HCT116 (cell line): ENCODE measurements around the gene GPR146. TPM values are rescaled to one million over a fixed set of nuclear protein-coding genes. Genes with fewer than 3 reads are reported as not detected.

ENCODE experiments used
- ATAC-seq: fragments of 200-7000 bp; cut with Tn5 transposase; 2 replicates; pipeline ENCODE4 v1.9.1; 2020; ENCODE audit warnings: mild to moderate bottlenecking, moderate library complexity
- BruUV-seq: library from RNA; stranded (reverse); fragments of 400-500 nt; replicated peaks from 2 replicates; lab custom pipeline; 2021; lab: Mats Ljungman, UMichigan
- CTCF ChIA-PET: fragments of 300-600 bp; sonication (Branson Sonifier 250); formaldehyde crosslinking; loops from one replicate; lab custom pipeline; 2021; ENCODE audit warnings: antibody characterized with exemption; lab: Charles Lee
- POLR2A ChIA-PET: fragments of 300-600, 350-600 bp; sonication (Branson Sonifier 250); formaldehyde crosslinking; loops from one replicate; lab custom pipeline; 2021; ENCODE audit warnings: antibody characterized with exemption; lab: Charles Lee
- RAD21 ChIA-PET, 2 experiments: fragments of 300-600 bp; sonication (Branson Sonifier 250); formaldehyde crosslinking; loops; one replicate each; lab custom pipeline; 2023; ENCODE audit warnings: low total read pairs in 2 of 2; ENCODE audit not compliant: uncharacterized antibody in 2 of 2, unreplicated experiment in 2 of 2, low non-redundant PET in 1 of 2; lab: Charles Lee
- DNase-seq: peaks from one replicate; pipeline ENCODE4 v3.0.0-alpha.2; 2010; ENCODE audit warnings: low read depth, low spot score
- H2AFZ ChIP-seq: fragments of 200-600 bp; shearing (Covaris generic), sonication (generic); 2 replicates; pipeline ENCODE4 v1.6.1; 2017; ENCODE audit warnings: low read depth, mixed run types, mixed read lengths, antibody characterized with exemption, low read length; ENCODE audit not compliant: poor library complexity, severe bottlenecking
- H3K27ac ChIP-seq: 2 replicates; pipeline ENCODE4 v1.5.1; 2012; ENCODE audit warnings: low read depth, low read length
- H3K27me3 ChIP-seq: fragments of 200-600 bp; sonication (generic); 2 replicates; pipeline ENCODE4 v1.6.1; 2016; ENCODE audit warnings: mixed run types, low read length, mixed read lengths; ENCODE audit not compliant: insufficient read depth
- H3K36me3 ChIP-seq, 2 experiments: fragments of 200-500 bp in 1 of 2; fragments of 200-600 bp in 1 of 2; sonication (Bioruptor generic) in 1 of 2; sonication (generic) in 1 of 2; 2 replicates each; pipeline versions ENCODE4 v1.5.1 to v1.6.1; 2014 to 2016; ENCODE audit warnings: low read length in 2 of 2, inconsistent platforms in 1 of 2, mixed read lengths in 1 of 2, mixed run types in 1 of 2; ENCODE audit not compliant: insufficient read depth in 2 of 2, control insufficient read depth in 1 of 2
- H3K4me1 ChIP-seq, 2 experiments: fragments of 200-600 bp in 1 of 2; sonication (generic) in 1 of 2; 2 replicates each; pipeline versions ENCODE4 v1.5.1 to v1.6.1; 2012 to 2017; ENCODE audit warnings: low read length in 2 of 2, inconsistent platforms in 1 of 2, mild to moderate bottlenecking in 1 of 2, mixed read lengths in 1 of 2, mixed run types in 1 of 2, moderate library complexity in 1 of 2; ENCODE audit not compliant: insufficient read depth in 2 of 2, control insufficient read depth in 1 of 2
- H3K4me2 ChIP-seq: fragments of 200-600 bp; sonication (generic); 2 replicates; pipeline ENCODE4 v1.6.1; 2017; ENCODE audit warnings: mixed run types, low read length, mixed read lengths
- H3K4me3 ChIP-seq, 2 experiments: fragments of 200-600 bp in 1 of 2; sonication (generic) in 1 of 2; replicated peaks in 1 of 2; 2 replicates each; pipeline ENCODE4 v1.5.1; 2011 to 2016; ENCODE audit warnings: low read length in 2 of 2, control low read depth in 1 of 2, low read depth in 1 of 2, mild to moderate bottlenecking in 1 of 2, mixed read lengths in 1 of 2, mixed run types in 1 of 2
- H3K79me2 ChIP-seq: fragments of 200-600 bp; sonication (generic); 2 replicates; pipeline ENCODE4 v1.6.1; 2017; ENCODE audit warnings: mild to moderate bottlenecking, mixed run types, low read length, moderate library complexity, mixed read lengths; ENCODE audit not compliant: insufficient read depth
- H3K9ac ChIP-seq: fragments of 200-600 bp; sonication (generic); 2 replicates; pipeline ENCODE4 v1.6.1; 2016; ENCODE audit warnings: low read length, mixed read lengths
- H3K9me2 ChIP-seq: fragments of 200-600 bp; sonication (generic), shearing (Covaris generic); 2 replicates; pipeline ENCODE4 v1.6.1; 2017; ENCODE audit warnings: mixed run types, mild to moderate bottlenecking, moderate library complexity; ENCODE audit not compliant: insufficient read depth
- H3K9me3 ChIP-seq, 2 experiments: fragments of 200-500 bp in 1 of 2; fragments of 200-600 bp in 1 of 2; sonication (Bioruptor generic) in 1 of 2; sonication (generic) in 1 of 2; 2 replicates each; pipeline ENCODE4 v1.6.1; 2014 to 2017; ENCODE audit warnings: low read length in 2 of 2, mixed read lengths in 2 of 2, inconsistent platforms in 1 of 2, low read depth in 1 of 2, mild to moderate bottlenecking in 1 of 2, mixed run types in 1 of 2, moderate library complexity in 1 of 2; ENCODE audit not compliant: control insufficient read depth in 1 of 2, insufficient read depth in 1 of 2
- H4K20me1 ChIP-seq: fragments of 200-600 bp; sonication (generic), shearing (Covaris generic); 2 replicates; pipeline ENCODE4 v1.6.1; 2017; ENCODE audit warnings: mixed run types, mild to moderate bottlenecking, moderate library complexity; ENCODE audit not compliant: insufficient read depth
- CEBPB ChIP-seq: IDR thresholded peaks from 2 replicates; pipeline ENCODE4 v1.6.1; 2012; ENCODE audit warnings: low read depth
- EZH2 ChIP-seq: fragments of 200-600 bp; sonication (generic); IDR thresholded peaks from 2 replicates; pipeline ENCODE4 v1.6.1; 2017; ENCODE audit warnings: antibody characterized with exemption, mixed run types
- EZH2phosphoT487 ChIP-seq: fragments of 200-600 bp; IDR thresholded peaks from 2 replicates; pipeline ENCODE4 v1.6.1; 2018; ENCODE audit warnings: antibody characterized with exemption, borderline replicate concordance
- FOSL1 ChIP-seq: IDR thresholded peaks from 2 replicates; pipeline ENCODE4 v1.6.1; 2012; ENCODE audit warnings: low read depth
- POLR2AphosphoS5 ChIP-seq: IDR thresholded peaks from 2 replicates; pipeline ENCODE4 v1.6.1; 2011; ENCODE audit warnings: mild to moderate bottlenecking, low read depth, low read length, moderate library complexity
- RAD21 ChIP-seq: IDR thresholded peaks from 2 replicates; pipeline ENCODE4 v1.6.1; 2012; ENCODE audit warnings: low read depth, mild to moderate bottlenecking
- SP1 ChIP-seq: IDR thresholded peaks from 2 replicates; pipeline ENCODE4 v1.6.1; 2012; ENCODE audit warnings: low read depth
- TCF7L2 ChIP-seq: IDR thresholded peaks from 2 replicates; pipeline ENCODE4 v1.7.0; 2011; ENCODE audit warnings: borderline replicate concordance, inconsistent platforms; ENCODE audit not compliant: insufficient read depth, insufficient read length; ENCODE audit errors: extremely low read depth
- YY1 ChIP-seq: IDR thresholded peaks from 2 replicates; pipeline ENCODE4 v1.6.1; 2011; ENCODE audit warnings: low read length, low read depth, moderate library complexity, mild to moderate bottlenecking; ENCODE audit not compliant: insufficient replicate concordance; ENCODE audit errors: extremely low read depth
- intact Hi-C: fragments of 100-400 bp; cut with micrococcal nuclease; formaldehyde crosslinking; loops from 2 replicates; pipeline ENCODE4 v1.10.0; 2022
- total RNA-seq: library from RNA; stranded (reverse); gene quantifications from one replicate; pipeline ENCODE4 v1.2.1, GENCODE V29; 2021; ENCODE audit not compliant: unreplicated experiment
- TF ChIP-seq, protein P1 (sequence below), 3 experiments: fragments of 200-600 bp in 1 of 3; sonication (generic) in 1 of 3; IDR thresholded peaks in 2 of 3; conservative IDR thresholded peaks in 1 of 3; 2 replicates each; pipeline ENCODE4 v1.5.1; 2012 to 2017; ENCODE audit warnings: low read depth in 2 of 3, low read length in 2 of 3, antibody characterized with exemption in 1 of 3, borderline replicate concordance in 1 of 3, control low read depth in 1 of 3, mild to moderate bottlenecking in 1 of 3, mixed read lengths in 1 of 3, mixed run types in 1 of 3, moderate library complexity in 1 of 3; ENCODE audit not compliant: insufficient read depth in 1 of 3
- TF ChIP-seq, protein P2 (sequence below): IDR thresholded peaks from 2 replicates; pipeline ENCODE4 v1.6.1; 2011; ENCODE audit warnings: mild to moderate bottlenecking, low read length, moderate library complexity; ENCODE audit not compliant: insufficient replicate concordance; ENCODE audit errors: extremely low read depth
- TF ChIP-seq, protein P3 (sequence below): IDR thresholded peaks from 2 replicates; pipeline ENCODE4 v1.6.1; 2012

The GPR146 gene
- total RNA-seq, 1 experiment from 2014 or later: 2.4 TPM

DNA sequence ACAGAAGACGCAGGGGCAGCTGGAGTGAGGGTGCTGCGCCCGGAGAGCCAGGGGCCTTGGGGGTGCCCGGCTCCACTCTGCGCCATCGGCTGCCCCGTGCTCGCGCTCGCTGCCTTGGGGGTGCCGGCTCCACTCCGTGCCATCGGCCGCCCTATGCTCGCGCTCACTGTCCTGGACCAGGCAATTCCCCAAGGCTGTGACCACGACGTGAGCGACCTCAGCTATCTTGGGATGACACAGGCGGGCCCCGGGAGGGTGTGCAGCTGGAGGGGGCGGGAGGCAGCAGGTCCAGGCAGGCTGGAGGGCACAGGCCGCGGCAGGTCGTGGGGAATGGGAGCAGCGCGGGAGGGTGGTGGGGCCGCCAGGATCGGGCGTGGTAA lies 31.6 kb upstream of the GPR146 start:
- ChIA-PET RAD21 (no interaction called here), CTCF (no interaction called here), POLR2A (no interaction called here)
- Histone ChIP-seq H3K36me3 (no peaks in the 10 kb centered on the region), H3K9me3 (no peaks in the 10 kb centered on the region), H3K4me2 (no peak overlapping the region), H3K27me3 (no peaks in the 10 kb centered on the region), H3K4me3 (no peak overlapping the region), H3K79me2 (0 out of 2 replicates have a peak, but pooled peaks cover 5% of the 10 kb centered on the region), H3K4me1 (no peaks in the 10 kb centered on the region), H4K20me1 (no peaks in the 10 kb centered on the region), H3K27ac (no peak overlapping the region), H3K9me2 (no peaks in the 10 kb centered on the region), H2AFZ (no peak overlapping the region), H3K9ac (no peak overlapping the region)
- no TSS peak for BruUV-seq
- DNase-seq (no peak), ATAC-seq (no peak)
- no peak for TF ChIP-seq CEBPB
- no peak for TF ChIP-seq POLR2AphosphoS5
- no peak for TF ChIP-seq EZH2phosphoT487
- no peak for TF ChIP-seq RAD21
- no peak for TF ChIP-seq SP1
- TF ChIP-seq, protein P1, sequence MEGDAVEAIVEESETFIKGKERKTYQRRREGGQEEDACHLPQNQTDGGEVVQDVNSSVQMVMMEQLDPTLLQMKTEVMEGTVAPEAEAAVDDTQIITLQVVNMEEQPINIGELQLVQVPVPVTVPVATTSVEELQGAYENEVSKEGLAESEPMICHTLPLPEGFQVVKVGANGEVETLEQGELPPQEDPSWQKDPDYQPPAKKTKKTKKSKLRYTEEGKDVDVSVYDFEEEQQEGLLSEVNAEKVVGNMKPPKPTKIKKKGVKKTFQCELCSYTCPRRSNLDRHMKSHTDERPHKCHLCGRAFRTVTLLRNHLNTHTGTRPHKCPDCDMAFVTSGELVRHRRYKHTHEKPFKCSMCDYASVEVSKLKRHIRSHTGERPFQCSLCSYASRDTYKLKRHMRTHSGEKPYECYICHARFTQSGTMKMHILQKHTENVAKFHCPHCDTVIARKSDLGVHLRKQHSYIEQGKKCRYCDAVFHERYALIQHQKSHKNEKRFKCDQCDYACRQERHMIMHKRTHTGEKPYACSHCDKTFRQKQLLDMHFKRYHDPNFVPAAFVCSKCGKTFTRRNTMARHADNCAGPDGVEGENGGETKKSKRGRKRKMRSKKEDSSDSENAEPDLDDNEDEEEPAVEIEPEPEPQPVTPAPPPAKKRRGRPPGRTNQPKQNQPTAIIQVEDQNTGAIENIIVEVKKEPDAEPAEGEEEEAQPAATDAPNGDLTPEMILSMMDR (IDR thresholded peaks at IDR 0.05 in 2 of 3, conservative IDR thresholded peaks at IDR 0.05 in 1 of 3; ENCODE audit: borderline replicate concordance in 1 of 3, insufficient read depth in 1 of 3, low read depth in 2 of 3, low read length in 2 of 3): no peak
- TF ChIP-seq TCF7L2: no peak
- TF ChIP-seq, protein P2, sequence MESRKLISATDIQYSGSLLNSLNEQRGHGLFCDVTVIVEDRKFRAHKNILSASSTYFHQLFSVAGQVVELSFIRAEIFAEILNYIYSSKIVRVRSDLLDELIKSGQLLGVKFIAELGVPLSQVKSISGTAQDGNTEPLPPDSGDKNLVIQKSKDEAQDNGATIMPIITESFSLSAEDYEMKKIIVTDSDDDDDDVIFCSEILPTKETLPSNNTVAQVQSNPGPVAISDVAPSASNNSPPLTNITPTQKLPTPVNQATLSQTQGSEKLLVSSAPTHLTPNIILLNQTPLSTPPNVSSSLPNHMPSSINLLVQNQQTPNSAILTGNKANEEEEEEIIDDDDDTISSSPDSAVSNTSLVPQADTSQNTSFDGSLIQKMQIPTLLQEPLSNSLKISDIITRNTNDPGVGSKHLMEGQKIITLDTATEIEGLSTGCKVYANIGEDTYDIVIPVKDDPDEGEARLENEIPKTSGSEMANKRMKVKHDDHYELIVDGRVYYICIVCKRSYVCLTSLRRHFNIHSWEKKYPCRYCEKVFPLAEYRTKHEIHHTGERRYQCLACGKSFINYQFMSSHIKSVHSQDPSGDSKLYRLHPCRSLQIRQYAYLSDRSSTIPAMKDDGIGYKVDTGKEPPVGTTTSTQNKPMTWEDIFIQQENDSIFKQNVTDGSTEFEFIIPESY: no peak
- TF ChIP-seq EZH2: no peak
- TF ChIP-seq, protein P3, sequence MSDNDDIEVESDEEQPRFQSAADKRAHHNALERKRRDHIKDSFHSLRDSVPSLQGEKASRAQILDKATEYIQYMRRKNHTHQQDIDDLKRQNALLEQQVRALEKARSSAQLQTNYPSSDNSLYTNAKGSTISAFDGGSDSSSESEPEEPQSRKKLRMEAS: no peak
- TF ChIP-seq FOSL1: no peak
- no peak for TF ChIP-seq YY1
- intact Hi-C loops: no loop called here
